GM21576 (cell line): ENCODE measurements around the gene WDR53.
"Not testable (repeated sequence)": the region's sequence is repeated elsewhere in the genome, so short reads cannot be mapped to it uniquely, and the experiment has no call there.

Experiments
- ATAC-seq: cut with Tn5 transposase; IDR thresholded peaks from one replicate; pipeline ENCODE4 v1.9.1; 2021; ENCODE audit warnings: mild to moderate bottlenecking, moderate library complexity; ENCODE audit not compliant: unreplicated experiment

WDR53 gene

GRCh38 chr3:196568246-196569002 lies at the start of gene WDR53, which contains the start of gene FBXO45:
TSS of gene WDR53 (minus strand) at chr3:196568554. CDS start at chr3:196561475, 7,079 bp downstream.
TSS of gene FBXO45 (plus strand) at chr3:196568660. CDS start at chr3:196568985, 325 bp downstream.
- peak; percentile 93 for ATAC-seq

- no peak for ATAC-seq
Observed at GRCh38 chr3:196617256-196617655, 48.9 kb upstream of the WDR53 start.

GRCh38 chr3:196615234-196615633 lies 46.9 kb upstream of the WDR53 start:
- not testable (repeated sequence) for ATAC-seq

GRCh38 chr3:196611761-196612483 lies 43.6 kb upstream of the WDR53 start:
- ATAC-seq = no peak

DNA sequence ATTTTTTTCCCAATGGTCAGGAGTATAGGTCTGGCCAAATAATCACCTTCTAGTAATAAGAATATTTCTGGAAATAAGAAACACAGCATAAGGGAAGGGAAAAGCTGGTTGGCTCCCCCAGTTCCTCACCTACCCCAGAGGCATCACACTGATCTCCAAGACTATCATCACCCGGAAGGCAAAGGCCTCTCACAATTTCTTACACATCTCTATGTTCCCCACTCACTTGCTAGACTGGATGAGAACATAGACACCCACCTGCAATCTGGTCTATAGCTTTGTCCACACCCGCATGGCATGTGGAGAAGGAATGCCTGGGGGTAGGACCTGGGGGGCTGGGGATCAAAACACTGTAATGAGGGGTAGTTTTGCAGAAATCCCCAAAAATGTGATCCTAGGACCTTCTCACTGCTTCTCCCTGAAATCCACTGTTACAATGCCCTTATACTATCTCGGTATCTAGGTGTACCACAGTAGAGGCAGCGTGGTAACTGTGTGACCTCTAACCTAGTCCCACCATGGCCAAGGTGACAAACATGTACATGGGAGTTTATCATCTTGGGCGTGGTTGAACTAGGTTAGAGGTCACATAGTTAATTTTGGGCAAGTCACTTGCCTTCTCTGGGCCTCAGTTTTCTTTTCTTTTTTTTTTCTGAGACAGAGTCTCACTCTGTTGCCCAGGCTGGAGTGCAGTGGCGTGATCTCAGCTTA lies 41.6 kb upstream of the WDR53 start:
- no peak for ATAC-seq

DNA sequence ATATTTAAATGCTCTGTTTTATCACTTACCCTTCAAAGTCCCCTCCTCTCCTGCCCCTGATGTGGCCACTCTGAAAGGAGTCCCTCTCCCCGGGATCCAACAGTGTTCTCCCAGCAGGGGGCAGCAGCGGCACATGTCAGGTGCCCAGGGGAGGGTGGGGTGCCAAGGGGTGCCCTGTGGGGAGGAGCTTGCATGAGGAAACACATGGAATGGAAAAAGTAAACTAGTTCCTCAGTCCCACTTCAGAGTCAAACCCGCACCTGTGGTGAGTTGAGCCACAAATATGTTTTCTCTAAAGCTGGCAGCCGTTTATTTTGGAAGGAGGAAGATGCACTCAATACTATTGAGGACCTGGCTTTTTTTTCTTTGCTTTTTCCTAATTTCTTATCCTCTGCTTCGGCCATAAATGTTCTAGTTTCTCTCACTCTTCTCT lies 41.0 kb upstream of the WDR53 start:
- peak; percentile 83 for ATAC-seq

DNA sequence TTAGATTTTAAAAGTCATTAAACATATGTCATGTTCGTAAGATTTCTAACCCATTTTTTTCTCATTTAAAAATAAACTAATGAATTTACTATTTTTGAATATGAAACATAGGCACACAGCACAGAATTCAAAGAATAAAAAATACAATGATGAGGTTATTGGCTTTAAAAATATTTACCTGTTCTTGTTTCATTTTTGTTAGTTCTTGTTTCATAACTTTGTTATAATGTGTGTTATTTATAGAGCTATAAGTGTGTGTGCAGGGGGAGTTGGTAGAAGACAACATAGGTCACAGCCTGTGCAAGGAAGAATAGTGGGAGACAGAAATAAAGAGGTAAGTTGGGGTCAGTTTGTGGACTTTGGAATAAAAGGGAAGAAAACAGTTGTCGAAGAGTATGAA lies 40.3 kb upstream of the WDR53 start:
- ATAC-seq = no peak

- no peak for ATAC-seq
Observed at GRCh38 chr3:196604548-196604947, 36.2 kb upstream of the WDR53 start.

- no peak for ATAC-seq
Observed at GRCh38 chr3:196603683-196604082, 35.3 kb upstream of the WDR53 start.

DNA sequence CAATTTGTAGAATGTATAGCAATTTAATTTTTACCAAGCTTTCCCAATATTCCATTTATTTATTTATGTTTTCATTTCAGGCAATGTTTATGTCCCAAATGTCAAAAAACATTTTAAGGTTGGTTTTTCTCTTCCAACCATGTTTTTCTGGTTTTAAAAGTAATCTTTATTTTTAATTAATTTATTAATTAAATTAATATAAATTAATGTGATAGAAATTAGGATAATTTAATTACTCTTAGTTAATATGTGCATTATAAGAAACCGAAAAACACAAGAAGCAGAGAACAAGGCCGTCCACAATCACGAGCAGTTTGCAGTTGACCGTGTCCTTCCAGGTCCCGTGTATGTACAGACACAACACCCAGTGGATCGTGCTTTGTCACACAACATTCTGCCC lies 34.3 kb upstream of the WDR53 start:
- ATAC-seq = no peak

- ATAC-seq = no peak
Observed at GRCh38 chr3:196600359-196600758, 32.0 kb upstream of the WDR53 start.

- ATAC-seq = no peak
Observed at GRCh38 chr3:196599734-196600128, 31.4 kb upstream of the WDR53 start.

GRCh38 chr3:196597971-196598733 lies 29.8 kb upstream of the WDR53 start:
- ATAC-seq = not testable (repeated sequence)

DNA sequence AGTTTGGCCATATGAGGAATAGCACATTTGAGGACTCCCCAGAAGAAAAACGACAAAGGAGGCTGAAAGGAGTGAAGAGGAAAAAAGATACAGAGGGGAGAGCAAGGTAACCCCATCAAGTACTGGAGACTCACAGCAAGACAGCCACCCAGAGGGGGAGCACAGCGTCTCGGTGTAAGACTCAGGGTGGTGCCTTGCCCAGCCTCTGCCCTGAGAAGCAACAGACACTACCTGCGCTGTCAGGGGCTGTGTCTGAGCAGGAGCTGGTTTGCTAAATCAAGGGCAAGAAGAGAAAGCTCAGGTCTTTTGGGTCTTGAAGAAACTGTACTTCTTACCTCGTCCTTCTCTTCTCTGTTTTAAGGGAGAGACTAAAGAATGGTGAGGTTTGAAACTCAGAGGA lies 28.0 kb upstream of the WDR53 start:
- ATAC-seq = no peak

DNA sequence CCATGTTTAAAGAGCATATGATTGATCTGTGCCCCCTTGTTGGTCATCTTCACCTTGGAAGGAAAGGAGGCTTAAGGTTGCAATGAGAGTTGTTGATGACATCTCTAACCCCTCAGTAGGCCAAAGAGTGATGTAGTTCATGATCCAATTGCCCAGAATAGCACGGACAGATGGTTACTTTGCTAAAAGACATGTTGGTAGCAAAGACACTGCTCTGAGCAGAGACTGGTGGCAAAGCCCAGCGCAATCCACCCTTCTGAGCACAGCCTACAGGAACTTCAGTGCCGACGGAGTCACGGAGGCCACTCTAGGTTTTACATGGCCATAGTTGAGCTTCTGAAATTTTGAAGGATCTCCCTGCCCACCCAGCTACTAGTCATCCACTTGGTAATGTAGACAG lies 21.9 kb upstream of the WDR53 start:
- no peak for ATAC-seq

DNA sequence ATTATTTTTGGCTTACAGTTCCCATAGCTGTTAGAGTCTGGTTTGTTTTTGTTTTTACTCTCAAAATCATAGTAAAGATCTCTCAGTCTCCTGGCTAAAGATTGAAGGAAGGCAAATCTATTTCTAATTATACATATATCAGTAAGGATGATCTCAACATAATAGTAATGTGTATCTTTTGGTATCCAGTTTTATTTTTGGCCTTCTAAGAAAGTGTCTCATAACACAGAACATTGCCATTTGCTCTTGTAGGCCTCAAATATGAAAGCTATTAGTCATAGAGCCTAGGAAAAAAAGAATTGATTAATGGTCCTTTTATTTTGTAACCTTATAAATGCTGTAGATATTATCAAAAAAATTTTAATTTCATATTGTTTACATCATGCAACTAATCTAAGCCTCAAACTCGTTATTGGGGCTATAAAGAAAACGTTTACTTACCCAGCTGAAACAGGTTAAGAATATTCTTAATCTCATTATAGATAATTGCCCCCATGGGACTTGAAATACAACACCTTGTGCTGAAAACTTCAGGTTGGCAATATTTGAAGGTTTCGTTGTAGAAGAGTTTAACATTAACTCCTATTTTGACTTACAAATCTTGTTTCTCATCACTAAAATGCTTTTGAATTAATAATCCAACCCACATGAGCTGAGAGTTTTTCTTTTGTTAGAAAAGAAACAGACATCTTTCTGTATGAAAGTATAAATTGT lies 16.8 kb upstream of the WDR53 start:
- no peak for ATAC-seq

GRCh38 chr3:196572389-196572788 lies 4.0 kb upstream of the WDR53 start:
- ATAC-seq = no peak

- ATAC-seq = not testable (repeated sequence)
Observed at GRCh38 chr3:196570332-196570731, 2.0 kb upstream of the WDR53 start.

GRCh38 chr3:196569003-196569516 lies 706 bp upstream of the WDR53 start:
- ATAC-seq = peak; percentile 35

DNA sequence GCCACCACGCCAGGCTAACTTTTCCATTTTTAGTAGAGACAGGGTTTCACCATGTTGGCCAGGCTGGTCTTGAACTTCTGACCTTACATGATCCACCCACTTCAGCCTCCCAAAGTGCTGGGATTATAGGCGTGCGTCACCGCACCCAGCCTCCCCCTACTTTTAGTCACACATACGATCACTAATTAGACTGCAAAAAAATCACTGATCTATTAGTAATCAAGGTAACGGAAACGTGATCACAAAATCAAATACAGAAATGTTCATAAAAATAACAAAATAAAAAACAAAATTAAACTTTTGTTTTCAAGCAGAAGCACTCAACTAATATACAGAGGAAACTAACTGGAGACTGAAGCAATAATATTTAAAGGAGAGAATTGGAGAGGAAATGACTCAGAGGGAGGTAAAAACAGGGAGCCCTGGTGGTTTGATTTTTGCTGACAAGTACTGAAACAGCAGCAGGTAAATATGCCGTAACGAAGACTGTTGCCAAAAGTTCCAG lies 4.6 kb downstream of the WDR53 start:
- no peak for ATAC-seq
